HG03135 (cell line): ENCODE results near the gene SPTBN4.
"Not testable (repeated sequence)": the region's sequence is repeated elsewhere in the genome, so short reads cannot be mapped to it uniquely, and the experiment has no call there.

Source experiments
- ATAC-seq: cut with Tn5 transposase; IDR thresholded peaks from one replicate; pipeline ENCODE4 v1.9.1; 2021; ENCODE audit warnings: mild to moderate bottlenecking, moderate library complexity; ENCODE audit not compliant: unreplicated experiment

The SPTBN4 gene

GRCh38 chr19:40613690-40614621 is 147.2 kb downstream of the SPTBN4 start:
- no peak for ATAC-seq

DNA sequence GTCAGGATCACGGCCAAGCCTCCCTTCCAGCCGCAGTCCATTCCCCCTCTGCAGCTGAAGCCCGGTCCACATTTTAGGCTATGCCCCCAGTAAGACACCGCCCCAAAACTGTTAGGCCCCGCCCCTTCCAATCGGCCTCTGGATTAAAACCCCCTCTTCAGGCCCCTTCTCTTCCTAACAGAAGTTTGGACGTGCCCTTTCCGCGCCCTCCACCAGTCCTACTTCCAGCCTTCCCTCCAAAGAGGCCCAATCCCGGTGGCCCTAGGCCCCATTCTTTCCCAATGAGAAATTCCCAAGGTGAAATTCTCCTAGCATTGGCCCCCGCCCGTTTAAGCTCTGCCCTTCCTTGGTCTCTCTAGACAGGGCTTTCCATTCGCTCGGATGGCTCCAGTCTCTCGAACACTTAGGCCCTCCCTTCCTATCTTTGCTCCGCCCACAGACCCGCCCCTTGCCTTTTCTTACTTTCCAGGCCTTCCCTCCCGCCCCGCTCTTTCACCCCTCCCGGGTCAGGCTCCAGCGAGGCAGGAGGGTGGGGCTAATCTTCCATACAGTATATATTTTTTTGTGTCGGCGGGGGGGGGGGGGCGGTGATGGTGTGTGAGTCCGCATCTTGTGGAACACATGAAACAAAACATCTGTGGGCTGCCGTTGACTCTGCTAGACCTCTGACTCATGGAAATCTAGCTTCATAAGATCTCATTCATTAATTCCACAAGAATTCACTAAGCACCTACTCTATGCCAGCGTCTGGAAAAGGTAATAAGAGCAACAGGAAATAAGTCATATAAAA is 148.0 kb downstream of the SPTBN4 start:
- ATAC-seq = no peak

GRCh38 chr19:40616178-40616577 is 149.4 kb downstream of the SPTBN4 start:
- no peak for ATAC-seq

DNA sequence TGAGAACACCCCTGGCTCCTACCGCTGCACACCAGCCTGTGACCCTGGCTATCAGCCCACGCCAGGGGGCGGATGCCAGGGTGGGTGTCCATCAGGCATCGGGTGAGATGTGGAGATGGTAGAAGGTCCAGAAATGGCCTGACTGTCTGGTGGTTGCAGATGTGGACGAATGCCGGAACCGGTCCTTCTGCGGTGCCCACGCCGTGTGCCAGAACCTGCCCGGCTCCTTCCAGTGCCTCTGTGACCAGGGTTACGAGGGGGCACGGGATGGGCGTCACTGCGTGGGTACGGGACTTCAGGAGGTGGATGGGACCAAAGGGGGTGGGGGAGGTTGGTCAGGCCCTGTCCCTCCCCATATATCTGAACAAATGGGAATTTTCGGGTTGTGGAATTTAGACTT is 150.1 kb downstream of the SPTBN4 start:
- ATAC-seq = no peak

GRCh38 chr19:40617961-40618360 is 151.2 kb downstream of the SPTBN4 start:
- no peak for ATAC-seq

GRCh38 chr19:40619333-40620160 is 152.7 kb downstream of the SPTBN4 start:
- no peak for ATAC-seq

- ATAC-seq = no peak
Measured at GRCh38 chr19:40620161-40620485, 153.3 kb downstream of the SPTBN4 start.

DNA sequence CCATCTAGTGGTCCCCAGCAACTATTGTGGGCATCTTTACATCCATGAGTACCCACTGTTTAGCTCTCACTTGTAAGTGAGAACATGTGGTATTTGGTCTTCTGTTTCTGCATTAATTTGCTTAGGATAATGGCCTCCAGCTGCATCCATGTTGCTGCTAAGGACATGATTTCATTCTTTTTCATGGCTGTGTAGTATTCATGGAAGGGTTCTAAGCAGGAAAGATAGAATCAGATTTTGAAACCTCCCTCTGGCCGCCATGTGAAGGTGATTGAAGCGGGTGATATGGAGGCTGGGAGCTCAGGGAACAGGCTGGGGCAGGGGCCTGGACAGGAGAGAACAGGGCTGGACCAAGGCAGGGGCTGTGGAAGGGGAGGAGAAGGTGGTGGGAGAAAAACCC is 154.5 kb downstream of the SPTBN4 start:
- ATAC-seq = no peak

- no peak for ATAC-seq
Measured at GRCh38 chr19:40621966-40622772, 155.4 kb downstream of the SPTBN4 start.

DNA sequence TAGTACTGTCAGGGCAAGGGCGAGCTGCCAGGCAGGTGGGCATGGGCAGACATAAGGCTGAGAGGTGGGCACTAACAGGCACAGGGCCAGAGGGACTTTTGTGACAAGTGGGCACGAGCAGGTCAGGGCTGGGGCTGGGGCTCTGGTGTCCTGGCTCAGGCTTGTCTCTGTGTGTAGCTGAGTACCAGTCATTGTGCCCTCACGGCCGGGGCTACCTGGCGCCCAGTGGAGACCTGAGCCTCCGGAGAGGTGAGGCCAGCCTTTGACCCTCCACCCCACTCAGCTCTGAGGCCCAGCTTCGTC is 155.9 kb downstream of the SPTBN4 start:
- no peak for ATAC-seq

- no peak for ATAC-seq
Measured at GRCh38 chr19:40623403-40624251, 156.8 kb downstream of the SPTBN4 start.

GRCh38 chr19:40624369-40625153 is 157.8 kb downstream of the SPTBN4 start:
- ATAC-seq = not testable (repeated sequence)

- no peak for ATAC-seq
Measured at GRCh38 chr19:40625406-40626120, 158.8 kb downstream of the SPTBN4 start.
